HG02970 (cell line): ENCODE measurements around the gene CHST9.
A peak's percentile ranks its signal among the peaks of the same experiment; 100 is the strongest.
"Not testable (repeated sequence)": the region's sequence is repeated elsewhere in the genome, so short reads cannot be mapped to it uniquely, and the experiment has no call there.

ENCODE experiments used
- ATAC-seq: cut with Tn5 transposase; IDR thresholded peaks from one replicate; pipeline ENCODE4 v1.9.1; 2021; ENCODE audit warnings: mild to moderate bottlenecking, moderate library complexity, moderate number of reproducible peaks; ENCODE audit not compliant: unreplicated experiment, low FRiP score

The CHST9 gene

DNA sequence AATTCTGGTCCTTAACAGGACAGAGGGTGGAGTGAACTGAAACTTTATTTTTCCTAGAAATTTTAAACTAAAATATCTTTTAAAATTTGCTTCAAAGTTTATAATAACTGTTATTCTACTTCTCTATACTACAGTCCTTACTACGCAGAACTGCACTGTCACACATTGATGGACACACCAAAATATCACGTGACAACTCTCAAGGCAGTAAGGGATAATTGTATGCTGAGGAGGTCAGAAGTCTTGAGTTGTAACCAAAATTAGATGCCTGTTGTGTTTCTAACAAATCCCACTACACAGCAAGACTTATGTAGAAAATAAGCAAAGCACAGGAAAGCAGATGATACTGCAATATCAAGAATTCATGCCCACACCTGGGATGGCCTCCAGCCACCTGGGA, 76.3 kb downstream of the CHST9 start:
- ATAC-seq = no peak

DNA sequence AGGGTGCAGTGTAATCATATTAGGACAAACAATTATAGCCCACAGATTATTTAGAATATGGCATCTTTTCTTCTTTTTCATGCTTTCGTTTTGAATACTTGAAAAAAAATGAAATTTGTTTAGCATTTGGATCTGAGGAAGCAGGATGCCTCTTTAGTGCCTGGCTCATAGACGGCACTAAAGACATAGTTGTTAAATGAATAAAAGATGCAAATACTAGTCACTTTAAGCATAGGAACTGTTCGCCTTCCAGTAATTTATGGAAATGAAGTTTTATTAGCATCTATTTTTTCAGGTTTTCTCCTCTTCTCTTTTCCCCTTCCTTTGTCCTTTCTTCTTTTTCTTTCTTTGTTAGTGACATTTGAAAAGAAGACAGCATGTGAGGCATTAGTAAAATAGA, 80.4 kb downstream of the CHST9 start:
- no peak for ATAC-seq

DNA sequence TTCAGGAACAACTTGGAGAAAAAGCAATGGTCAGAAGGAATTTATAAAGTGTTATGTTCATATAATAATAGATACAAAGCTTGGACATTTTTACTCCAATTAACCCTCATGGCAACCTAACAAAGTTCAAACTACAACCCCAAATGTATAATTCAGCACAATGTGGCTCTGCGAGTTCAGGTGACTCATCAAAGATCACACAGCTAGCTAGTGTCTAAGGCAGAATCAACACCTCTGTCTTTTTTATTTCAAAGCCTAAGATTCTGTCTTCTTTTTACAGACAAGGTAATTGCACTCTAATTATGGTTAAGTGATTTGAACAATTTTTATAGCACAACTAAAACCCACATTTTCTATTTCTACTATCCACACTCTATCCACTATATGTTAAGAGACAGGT, 90.5 kb downstream of the CHST9 start:
- no peak for ATAC-seq

DNA sequence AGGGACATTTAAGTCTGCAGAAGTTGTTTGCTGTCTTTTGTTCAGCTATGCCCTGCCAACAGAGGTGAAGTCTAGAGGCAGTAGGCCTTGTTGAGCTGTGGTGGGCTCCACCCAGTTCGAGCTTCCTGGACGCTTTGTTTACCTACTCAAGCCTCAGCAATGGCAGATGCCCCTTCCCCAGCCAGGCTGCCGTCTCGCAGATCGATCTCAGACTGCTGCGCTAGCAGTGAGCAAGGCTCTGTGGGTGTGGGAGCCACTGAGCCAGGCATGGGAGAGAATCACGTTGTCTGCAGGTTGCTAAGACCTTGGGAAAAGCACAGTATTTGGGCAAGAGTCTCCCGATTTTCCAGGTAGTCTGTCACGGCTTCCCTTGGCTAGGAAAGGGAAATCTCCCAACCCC, 91.8 kb downstream of the CHST9 start:
- not testable (repeated sequence) for ATAC-seq

DNA sequence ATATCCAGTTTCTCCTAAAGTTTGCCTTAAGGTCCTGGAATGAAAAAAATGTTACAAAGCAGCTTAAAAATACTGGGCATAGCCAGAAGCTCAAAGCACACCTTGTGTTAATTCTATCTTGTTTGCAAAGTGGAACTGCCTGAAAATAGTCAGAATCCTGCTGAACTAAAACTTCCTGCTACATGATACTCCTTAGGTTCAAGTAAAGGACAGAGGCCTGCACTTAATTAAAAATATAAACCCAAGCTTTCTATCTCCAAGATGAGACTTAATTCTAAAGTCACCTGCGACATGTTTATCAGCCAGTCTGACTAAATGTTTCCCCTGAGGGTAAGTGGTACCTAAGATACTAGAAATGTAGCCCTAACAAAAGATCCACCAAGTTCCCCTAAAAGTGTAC, 103.4 kb downstream of the CHST9 start:
- ATAC-seq = no peak

DNA sequence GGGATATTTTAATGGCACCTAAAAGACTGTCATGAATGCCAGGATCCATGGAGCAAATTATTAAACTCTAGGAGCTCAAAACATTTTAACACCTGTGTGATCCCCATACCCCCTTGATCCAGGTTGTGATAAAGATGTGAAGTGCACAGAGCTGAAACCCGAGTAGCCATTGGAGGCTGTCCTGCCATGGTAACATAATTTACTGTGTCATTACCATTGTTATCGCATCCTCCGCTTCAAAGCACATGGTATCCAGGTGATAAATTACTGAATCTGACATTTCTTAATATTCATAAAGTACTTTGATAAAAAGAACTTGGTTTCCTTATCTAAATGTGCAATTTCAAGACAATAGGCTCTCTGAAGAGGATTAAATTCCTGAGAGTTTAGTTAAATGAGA, 109.3 kb downstream of the CHST9 start:
- no peak for ATAC-seq

DNA sequence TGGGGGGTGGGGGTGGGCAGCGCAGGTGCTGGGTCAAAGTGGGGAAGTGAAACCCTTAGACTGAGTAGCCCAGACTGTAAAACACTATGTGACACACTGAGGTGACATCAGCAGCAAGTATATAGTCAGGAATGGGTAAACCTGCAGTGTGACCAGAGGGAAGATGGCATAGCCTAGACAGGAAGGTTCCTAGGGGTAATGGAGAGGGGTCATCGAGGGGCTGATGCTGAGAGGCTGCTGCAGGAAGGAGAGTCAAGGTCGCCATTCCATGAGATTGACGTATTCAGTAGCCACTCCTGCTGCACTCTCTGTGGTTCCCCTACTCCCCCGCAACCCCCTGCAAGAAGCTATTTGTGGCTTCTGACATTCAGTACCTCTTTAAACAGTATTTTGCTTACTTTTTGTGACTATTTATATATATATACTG, 111.7 kb downstream of the CHST9 start:
- peak; percentile 54 for ATAC-seq

DNA sequence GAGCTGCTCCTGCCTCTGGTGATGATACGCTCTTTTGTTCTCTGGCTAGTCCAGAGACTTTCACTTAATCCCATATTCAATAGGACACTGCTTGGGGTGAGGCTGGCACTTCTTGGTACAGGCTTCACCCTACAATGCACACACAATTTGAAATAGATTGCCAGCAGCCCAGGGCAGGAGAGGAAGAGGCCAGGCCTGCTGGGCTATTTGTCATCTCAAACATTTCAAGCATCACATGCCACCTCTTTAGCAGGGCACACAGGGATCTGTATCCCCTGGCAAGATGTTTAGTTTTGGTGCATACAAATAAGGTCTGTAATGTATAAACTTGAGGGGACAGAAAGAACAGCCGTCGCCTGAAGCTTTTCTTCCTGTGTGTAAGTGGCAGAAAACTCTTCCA, 120.4 kb downstream of the CHST9 start:
- no peak for ATAC-seq

DNA sequence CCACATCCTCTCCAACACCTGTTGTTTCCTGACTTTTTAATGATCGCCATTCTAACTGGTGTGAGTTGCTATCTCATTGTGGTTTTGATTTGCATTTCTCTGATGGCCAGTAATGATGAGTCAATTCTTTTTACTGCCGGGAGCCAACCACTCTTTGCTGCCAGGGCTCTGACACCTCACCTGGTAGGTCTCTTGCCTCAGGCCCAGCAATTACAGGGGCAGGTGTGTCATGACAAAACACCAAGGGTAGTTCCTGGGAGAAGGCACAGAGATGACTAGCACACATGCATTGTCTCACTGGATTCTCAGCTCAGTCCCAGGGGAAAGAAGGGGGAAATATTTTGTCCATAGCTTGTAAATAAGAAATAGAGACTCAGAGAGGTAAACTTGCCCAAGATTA, 122.3 kb downstream of the CHST9 start:
- no peak for ATAC-seq

DNA sequence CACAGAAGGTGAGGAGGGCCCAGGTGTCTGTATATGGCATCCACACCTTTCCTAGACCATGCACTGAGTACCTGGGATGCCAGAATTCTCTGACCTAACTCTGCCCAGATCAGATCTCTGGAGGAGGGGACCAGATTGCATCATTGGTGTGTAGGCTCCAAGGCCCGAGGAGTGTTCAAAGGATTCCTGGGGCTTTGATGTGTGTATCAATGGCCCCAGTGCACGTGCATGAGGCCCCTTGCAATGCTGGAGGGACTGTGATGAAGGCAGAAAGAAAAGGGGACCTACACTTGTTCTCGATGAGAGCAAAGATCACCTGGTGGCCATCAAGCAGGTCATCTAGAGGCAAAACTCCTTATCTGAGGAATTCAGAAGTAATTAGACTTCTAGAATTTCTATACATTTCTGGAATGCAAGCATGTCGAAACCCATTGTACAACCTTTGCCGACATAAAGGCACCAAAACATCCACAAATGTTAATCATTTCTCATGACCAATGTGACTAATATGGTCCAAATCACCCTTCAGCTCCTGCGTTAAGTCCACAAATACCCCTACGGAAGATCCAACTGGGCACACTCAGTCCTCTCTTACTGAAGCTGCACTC, 123.5 kb downstream of the CHST9 start:
- ATAC-seq = no peak

DNA sequence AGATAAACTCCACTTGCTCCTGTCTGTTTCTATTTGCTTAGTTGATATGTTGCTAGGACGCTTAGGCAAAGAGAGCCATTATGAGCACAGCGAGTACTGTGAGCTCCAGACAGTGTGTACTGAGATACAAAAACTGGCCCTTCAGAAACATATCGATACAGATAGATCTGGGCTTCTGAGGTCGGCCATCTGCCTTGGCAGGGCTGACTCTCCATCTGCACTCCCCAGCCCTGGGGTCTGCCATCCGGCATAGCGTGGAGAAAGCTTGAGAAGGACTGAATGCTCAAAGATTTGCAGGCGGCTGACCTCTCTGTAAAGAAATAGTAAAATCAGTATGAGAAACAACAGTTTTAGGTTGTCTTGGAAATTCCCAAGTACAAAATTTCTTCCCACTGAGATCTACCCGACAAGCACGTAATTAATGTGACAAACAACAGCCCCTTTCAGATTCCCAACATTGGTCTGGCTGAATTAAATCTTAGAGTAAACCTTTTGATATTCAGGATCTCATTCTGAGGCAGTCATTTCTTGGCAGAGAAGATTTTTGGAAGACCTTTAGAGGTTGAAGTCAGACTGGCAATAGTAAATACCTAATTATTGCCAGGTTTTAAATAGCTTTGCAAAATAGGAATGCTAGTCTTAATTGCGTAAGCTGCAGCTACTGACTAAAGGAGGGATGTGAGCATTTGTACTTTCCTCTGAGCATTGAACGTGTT, 127.4 kb downstream of the CHST9 start:
- no peak for ATAC-seq

DNA sequence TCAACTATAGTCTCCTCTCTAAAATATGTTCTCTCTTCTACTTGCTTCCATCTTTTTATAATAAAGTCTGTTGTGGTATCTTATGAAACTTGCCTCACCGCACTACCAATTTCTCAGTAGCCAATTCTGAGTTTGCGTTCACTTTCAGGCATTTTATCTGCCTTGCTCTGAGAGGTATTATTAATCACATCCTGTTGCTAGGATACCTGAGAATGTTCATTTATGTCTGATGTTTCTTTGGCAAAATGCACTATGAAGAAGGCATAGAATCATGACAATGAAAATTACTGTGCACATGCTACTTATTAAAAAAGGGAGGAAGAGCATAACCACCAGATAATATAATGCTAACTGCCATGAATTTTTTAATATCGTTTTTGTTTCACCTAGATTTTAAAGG, 130.2 kb downstream of the CHST9 start:
- ATAC-seq = no peak

DNA sequence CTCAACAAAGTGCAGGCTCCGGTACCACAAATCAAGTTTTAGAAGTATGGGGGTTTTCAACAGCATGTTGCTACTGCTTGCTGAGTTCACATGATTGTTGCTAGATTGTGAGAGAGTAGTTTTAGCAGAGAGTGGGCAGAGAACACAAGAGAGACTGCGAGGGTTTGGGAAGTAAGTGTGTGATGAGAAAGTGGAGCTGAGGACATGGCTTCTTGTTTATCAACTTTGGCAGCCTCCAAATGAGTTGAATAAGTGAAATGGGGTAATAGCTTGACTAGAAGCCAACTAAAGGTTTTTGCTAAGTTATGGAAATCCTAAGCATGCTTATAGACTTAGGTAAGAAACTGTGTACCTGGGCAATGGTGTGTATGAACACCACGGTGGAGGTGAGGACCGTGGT, 135.1 kb downstream of the CHST9 start:
- ATAC-seq = no peak

DNA sequence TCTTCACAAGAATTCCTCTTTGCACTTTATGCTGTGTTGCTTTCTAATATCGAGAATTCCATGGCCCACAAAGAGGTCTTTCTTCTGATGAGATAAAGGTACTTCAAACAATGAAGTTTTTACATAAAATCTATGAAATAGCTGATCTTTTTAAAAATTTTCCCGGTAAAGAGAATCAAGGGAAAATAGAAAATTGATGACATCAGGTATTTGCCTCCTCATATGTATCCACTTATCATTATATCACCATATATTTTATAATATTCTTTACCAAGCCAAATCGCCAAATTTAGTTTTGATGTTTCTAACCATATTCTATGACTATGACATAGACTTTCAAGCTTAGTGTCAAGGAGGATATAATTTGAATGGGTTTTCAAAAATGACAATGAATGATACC, 139.8 kb downstream of the CHST9 start:
- ATAC-seq = no peak

DNA sequence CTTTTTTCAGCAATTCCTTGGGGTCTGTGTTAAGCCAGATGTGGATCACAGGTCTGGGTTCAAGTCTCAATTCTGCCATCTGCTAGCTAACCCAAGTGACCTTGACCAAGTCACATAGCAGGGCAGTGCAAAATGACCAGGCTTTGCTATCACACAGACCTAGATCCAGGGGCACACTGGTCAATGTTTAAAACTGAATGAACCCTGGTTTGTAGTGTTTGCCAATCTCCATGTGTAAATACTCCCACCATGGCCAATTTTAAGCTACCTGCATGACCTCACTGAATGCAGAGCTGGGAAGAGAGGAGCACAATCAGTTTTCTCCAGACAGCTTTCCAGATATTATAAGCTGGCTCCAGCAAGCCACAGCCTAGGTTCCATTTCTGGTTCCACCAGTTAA, 142.9 kb downstream of the CHST9 start:
- ATAC-seq = no peak

DNA sequence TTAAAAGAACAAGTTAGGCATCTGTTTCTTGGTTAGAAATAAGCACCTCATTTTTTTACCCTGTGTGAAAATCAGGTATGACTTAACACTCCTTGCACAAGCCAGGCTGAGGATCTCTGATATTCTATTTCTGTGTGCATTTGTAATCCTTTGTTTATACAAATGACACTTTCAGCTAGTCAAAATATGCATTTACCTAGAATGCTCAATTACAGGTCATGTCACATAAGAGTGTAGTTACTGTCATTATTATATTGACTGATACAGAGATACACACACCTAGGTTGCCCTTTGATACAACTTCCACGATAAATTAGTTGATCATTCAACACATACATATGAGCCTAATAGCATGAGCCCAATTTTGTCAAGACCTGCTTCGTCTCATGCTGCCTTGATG, 144.3 kb downstream of the CHST9 start:
- ATAC-seq = no peak

DNA sequence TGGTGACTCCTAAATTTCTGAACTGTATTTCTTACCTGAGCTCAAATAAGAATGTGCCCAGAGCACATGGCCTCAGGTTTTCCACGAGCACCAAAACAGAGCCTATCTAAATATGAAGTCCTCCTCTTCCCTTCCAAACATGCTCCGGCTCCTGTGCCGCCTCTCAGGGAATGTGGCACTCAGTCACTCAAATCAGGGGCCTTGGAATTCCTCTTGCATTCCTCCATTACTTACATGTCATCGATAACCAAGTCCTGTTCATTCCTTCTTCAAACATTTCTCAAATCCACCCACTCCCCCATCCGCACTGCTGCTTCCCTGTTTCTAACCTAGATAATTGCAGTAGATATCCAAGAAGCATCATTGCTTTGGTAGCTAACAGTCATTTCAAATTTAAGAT, 151.4 kb downstream of the CHST9 start:
- ATAC-seq = no peak

DNA sequence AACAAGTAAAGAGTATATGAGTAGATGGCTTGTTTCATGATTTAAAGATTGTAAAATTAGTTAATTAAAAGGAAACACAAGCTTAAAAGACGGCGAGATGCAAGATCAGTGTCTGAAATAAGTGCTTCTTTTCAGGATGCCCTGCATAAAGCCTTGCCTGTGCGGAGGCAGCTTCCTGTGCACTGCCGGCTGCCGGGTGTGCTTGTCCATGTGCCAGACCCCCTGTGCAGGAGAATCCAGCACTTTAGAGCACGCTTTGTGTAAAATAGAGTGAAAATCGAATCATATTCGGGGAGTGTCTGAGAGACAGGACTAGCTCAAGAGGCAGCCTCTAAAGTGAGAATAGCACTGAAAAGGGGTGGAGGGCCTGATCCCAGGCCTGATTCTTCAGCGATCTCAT, 154.7 kb downstream of the CHST9 start:
- ATAC-seq = no peak

DNA sequence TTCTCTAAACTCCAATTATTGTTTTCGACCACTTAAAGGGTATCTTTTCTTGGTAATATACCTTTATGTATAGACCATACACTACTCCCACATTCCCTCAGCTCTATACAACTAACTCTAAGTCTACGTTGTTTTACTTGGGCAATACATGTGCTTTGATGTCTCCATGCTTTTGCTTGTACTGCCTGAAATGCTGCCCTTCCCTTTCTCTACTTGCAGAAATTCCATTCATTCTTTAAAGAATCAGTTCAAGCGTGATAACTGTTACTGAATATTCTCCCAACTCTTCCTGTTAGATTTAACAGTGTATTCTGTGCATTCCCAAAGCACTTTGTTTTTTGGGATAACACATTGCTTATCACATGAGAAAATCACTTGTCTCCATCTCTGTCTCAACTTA, 162.6 kb downstream of the CHST9 start:
- no peak for ATAC-seq

DNA sequence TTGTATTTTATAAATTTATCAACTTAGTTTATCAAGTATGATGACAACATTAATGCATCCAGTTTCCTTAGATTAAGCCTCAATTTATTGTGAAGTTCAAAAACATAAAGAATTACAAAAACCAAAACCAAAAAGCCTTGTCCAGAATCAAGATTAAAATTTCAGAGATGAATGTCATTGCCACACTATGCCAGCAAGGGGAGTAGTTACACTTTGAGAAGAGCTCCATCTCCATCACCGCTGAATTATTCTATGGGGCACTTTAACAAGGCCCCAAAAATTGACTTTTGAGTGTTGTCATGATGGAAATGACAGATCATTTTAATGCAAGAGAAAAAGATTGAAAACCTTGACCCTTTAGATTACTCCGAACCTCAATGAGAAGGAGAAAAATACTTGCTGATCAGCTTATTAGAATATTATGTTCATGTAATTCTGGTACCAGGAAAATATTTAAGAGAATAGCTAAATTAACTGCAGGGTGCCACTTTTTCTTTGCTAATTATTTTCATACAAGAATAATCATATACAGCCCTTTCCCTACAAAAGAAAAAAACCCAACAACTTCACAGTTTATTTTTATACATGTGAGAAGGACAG, 167.1 kb downstream of the CHST9 start:
- no peak for ATAC-seq

DNA sequence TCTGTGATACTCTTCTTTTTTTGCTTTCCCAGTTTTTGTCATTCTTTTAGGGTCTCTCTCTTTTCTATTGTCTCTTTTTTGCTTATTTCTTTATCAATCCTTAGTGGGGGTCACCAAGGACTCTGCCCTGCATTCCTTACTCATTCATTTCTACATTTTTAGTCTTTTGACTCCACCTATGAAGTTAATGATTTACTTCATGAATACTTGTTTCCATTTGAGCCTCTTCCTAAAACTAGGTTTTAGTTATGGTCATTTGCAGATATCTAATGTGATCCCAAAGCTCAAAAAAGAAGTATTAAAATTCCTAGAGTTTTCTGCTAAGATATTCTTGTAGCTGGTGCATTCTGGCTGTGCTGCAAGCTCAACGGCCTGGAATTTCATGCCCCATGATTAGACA, 170.3 kb downstream of the CHST9 start:
- ATAC-seq = no peak

DNA sequence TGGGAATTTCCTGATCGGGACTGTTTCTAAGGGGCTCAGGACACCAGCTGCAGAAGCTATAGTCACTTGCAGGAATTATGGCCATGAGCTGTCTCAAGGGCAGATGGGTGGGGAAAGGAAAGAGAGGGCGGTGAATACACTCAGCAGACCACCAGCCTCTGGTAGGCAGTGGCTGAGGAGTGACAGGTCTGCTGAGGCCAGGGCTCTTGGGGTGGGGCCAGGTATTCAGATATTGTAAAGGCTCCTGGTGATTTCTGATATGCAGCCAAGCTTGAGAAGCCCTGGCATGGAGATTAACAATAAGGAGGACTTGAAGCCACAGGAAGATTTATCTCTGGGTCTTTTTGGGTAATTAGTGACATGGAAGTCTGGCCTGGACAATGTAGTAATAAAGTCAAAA, 174.3 kb downstream of the CHST9 start:
- ATAC-seq = no peak
